Stimulated activated CD8-positive, alpha-beta memory T cell treated with anti-CD3 and anti-CD28 coated beads, Interleukin-15, amount 100 ng/mL, for 48 hours (primary cell): ENCODE results near the gene CTF1.
A peak's percentile ranks its signal among the peaks of the same experiment; 100 is the strongest.

ENCODE experiments used
- DNase-seq, 2 donors: peaks; one replicate each; pipeline ENCODE4 v3.0.0-alpha.2; 2020; ENCODE audit warnings: low read depth in 2 of 2

CTF1 gene

GRCh38 chr16:30910427-30911029 lies 14.1 kb downstream of the CTF1 start:
- no peak for DNase-seq

GRCh38 chr16:30912794-30913412 lies 16.5 kb downstream of the CTF1 start:
- DNase-seq = no peak

- DNase-seq = no peak
Observed at GRCh38 chr16:30914830-30915229, 18.4 kb downstream of the CTF1 start.

GRCh38 chr16:30918614-30919013 lies 22.2 kb downstream of the CTF1 start:
- no peak for DNase-seq

- DNase-seq = no peak
Observed at GRCh38 chr16:30920891-30921290, 24.5 kb downstream of the CTF1 start.

- no peak for DNase-seq
Observed at GRCh38 chr16:30921459-30921747, 25.0 kb downstream of the CTF1 start.

GRCh38 chr16:30921748-30922419 lies 25.5 kb downstream of the CTF1 start:
- peak; percentile 74 to 75 for DNase-seq

GRCh38 chr16:30922420-30922959 lies 26.1 kb downstream of the CTF1 start:
- peak; percentile 100 for DNase-seq

GRCh38 chr16:30922960-30923535 lies 26.6 kb downstream of the CTF1 start:
- peak; percentile 96 for DNase-seq

GRCh38 chr16:30923554-30924075 lies 27.2 kb downstream of the CTF1 start, which contains the start of gene FBXL19:
Gene FBXL19 (plus strand): TSS chr16:30923572. CDS start chr16:30925755, 2,183 bp downstream.
- DNase-seq = no peak

GRCh38 chr16:30924076-30924912 lies 27.9 kb downstream of the CTF1 start:
- DNase-seq = no peak

- no peak for DNase-seq
Observed at GRCh38 chr16:30924913-30925631, 28.7 kb downstream of the CTF1 start.

- no peak for DNase-seq
Observed at GRCh38 chr16:30925632-30925987, 29.2 kb downstream of the CTF1 start.

GRCh38 chr16:30925995-30926811 lies 29.8 kb downstream of the CTF1 start:
- DNase-seq = no peak

GRCh38 chr16:30926937-30927788 lies 30.7 kb downstream of the CTF1 start:
- DNase-seq = no peak

GRCh38 chr16:30927789-30928378 lies 31.5 kb downstream of the CTF1 start:
- DNase-seq = no peak

- no peak for DNase-seq
Observed at GRCh38 chr16:30928390-30928789, 32.0 kb downstream of the CTF1 start.

- no peak for DNase-seq
Observed at GRCh38 chr16:30929167-30929566, 32.8 kb downstream of the CTF1 start.

- no peak for DNase-seq
Observed at GRCh38 chr16:30930160-30930571, 33.8 kb downstream of the CTF1 start.
